Activated naive CD4-positive, alpha-beta T cell treated with anti-CD3 and anti-CD28 coated beads, Interleukin-2, amount 50 U/mL, for 16 hours (primary cell): Measurements from ENCODE around the gene PRSS21.

ENCODE experiments used
- DNase-seq: peaks from one replicate; pipeline ENCODE4 v3.0.0-alpha.2; 2020

The PRSS21 gene

GRCh38 chr16:2816751-2817339, at the start of gene PRSS21:
PRSS21 (plus strand) TSS chr16:2817237; CDS start chr16:2817269, 32 bp downstream.
- peak; percentile 37 for DNase-seq

GRCh38 chr16:2767891-2768290, 49.1 kb upstream of the PRSS21 start:
- no peak for DNase-seq

GRCh38 chr16:2768403-2769089, 48.5 kb upstream of the PRSS21 start:
- DNase-seq: no peak

GRCh38 chr16:2769100-2769529, 47.9 kb upstream of the PRSS21 start:
- DNase-seq: no peak

- no peak for DNase-seq
Measured at GRCh38 chr16:2769675-2770056, 47.4 kb upstream of the PRSS21 start.

GRCh38 chr16:2770057-2770951, 46.7 kb upstream of the PRSS21 start:
- no peak for DNase-seq

GRCh38 chr16:2771496-2772402, 45.3 kb upstream of the PRSS21 start:
- no peak for DNase-seq

GRCh38 chr16:2773188-2773968, 43.7 kb upstream of the PRSS21 start:
- DNase-seq: no peak

GRCh38 chr16:2774161-2774891, 42.7 kb upstream of the PRSS21 start:
- DNase-seq: no peak

GRCh38 chr16:2775131-2775716, 41.8 kb upstream of the PRSS21 start:
- no peak for DNase-seq

- DNase-seq: no peak
Measured at GRCh38 chr16:2775765-2776499, 41.1 kb upstream of the PRSS21 start.

GRCh38 chr16:2776500-2777139, 40.4 kb upstream of the PRSS21 start:
- DNase-seq: peak; percentile 37

GRCh38 chr16:2777231-2777902, 39.7 kb upstream of the PRSS21 start, which contains the start of gene ELOB:
ELOB (minus strand) TSS chr16:2777280; CDS start chr16:2777239, 41 bp downstream.
- DNase-seq: peak; percentile 92

- DNase-seq: peak; percentile 37
Measured at GRCh38 chr16:2777903-2778629, 39.0 kb upstream of the PRSS21 start.

GRCh38 chr16:2778630-2778958, 38.4 kb upstream of the PRSS21 start:
- DNase-seq: no peak

GRCh38 chr16:2779151-2779920, 37.7 kb upstream of the PRSS21 start:
- DNase-seq: no peak
